SKM-1 (cell line): ENCODE data around the gene CASP6.
"Not testable (repeated sequence)": the region's sequence is repeated elsewhere in the genome, so short reads cannot be mapped to it uniquely, and the experiment has no call there.

Source experiments
- DNase-seq: peaks from one replicate; lab custom pipeline; 2025; ENCODE audit not compliant: unreplicated experiment; lab: John Stamatoyannopoulos, UW

Gene CASP6

GRCh38 chr4:109721033-109721432, 17.8 kb upstream of the CASP6 start:
- no peak for DNase-seq

DNA sequence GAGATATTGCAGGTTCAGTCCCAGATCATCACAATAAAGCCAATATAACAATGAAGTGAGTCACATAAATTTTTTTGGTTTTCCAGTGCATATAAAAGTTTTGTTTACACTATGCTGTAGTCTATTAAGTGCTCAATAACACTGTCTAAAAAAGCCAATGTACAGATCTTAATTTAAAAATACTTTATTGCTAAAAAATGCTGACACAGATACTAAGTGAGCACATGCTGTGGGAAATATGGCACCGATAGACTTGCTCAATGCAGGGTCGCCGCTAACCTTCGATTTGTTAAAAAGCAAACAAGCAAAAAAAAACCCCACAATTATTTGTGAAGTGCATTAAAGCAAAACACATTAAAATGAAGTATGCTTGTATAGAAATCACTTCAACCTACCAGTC, 16.4 kb upstream of the CASP6 start:
- DNase-seq = no peak

- DNase-seq = no peak
Measured at GRCh38 chr4:109718759-109719158, 15.5 kb upstream of the CASP6 start.

- DNase-seq = no peak
Measured at GRCh38 chr4:109713500-109713899, 10.3 kb upstream of the CASP6 start.

DNA sequence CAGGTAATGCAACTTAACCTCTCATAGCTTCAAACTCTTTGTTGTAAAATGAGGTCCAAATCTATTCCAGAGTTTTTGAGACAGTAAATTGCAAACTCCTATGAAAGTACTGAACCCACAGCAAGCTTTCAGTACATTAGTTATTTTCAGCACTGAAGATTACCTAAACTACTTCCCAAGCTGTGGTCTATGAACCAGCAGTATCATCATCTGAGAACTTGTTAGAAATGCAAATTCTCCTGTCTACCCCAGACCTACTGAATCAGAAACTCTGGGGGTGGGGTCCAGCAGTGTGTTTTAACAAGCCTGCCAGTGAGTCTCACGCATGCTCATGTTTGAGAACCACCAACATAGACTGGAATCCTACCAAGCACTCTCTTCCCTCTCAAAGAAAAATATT, 5.7 kb upstream of the CASP6 start:
- DNase-seq = no peak

DNA sequence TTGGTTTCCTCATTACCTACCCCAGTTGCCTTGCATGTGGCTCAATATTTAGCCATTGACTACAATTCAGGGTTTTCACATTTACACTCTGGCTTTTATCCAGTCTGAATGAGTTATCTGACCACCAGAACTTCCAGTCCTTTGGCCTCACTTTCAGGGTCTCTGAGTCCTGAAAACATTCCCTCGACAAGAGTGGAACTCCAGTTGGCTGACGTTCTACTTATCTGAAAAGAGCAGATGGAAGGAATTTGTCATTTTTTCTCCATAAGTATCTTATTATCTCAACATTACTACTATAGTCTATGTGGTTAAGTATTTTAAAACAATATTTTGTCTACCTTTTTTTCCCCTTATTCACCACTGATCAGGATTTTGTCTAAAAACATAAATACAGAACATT, 5.2 kb upstream of the CASP6 start:
- DNase-seq = no peak

GRCh38 chr4:109703664-109704361, 568 bp upstream of the CASP6 start:
- no peak for DNase-seq

- no peak for DNase-seq
Measured at GRCh38 chr4:109701566-109702410, 1.5 kb downstream of the CASP6 start.

- no peak for DNase-seq
Measured at GRCh38 chr4:109699553-109700225, 3.6 kb downstream of the CASP6 start.

- no peak for DNase-seq
Measured at GRCh38 chr4:109698656-109699055, 4.6 kb downstream of the CASP6 start.

DNA sequence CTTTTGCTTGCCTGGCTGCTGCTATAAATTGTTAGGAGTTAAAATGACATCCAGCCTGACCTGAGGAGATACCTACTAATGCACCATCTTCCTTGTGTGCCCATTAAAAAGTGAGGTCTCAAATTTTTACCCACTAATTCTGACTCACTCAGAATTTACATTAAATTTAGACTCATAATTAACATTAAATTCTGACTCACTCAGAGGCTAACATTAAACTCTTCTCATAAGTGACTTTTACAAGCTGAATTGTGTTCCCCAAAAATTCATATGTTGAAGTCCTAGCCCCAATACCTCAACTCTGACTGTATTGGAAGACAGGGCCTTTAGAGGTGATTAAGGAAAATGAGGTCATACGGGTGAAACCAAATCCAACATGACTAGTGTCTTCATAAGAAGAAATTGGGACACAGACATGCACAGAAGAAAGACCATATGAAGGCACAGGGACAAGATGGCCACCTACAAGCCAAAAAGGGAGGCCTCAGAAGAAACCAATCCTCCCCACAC, 11.8 kb downstream of the CASP6 start:
- no peak for DNase-seq

GRCh38 chr4:109690690-109691410, 12.4 kb downstream of the CASP6 start:
- no peak for DNase-seq

DNA sequence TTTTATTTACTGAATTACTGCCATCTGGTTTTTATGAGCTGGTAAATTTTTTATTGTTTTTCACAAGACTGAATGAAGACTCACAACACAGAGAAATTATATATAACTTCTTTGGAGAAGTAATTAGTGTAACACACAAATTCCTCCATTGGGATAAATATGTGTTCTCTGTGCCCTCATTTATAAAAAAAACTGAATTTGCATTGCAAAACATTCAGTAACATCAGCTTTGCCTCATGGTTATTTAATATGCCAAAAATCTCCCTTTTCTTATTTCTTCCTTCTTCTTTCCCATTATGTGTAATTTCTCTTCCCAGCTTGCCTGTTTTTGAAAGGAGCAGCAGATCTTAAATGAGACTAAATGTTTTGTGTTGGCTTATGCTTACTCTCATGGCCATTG, 18.5 kb downstream of the CASP6 start:
- DNase-seq = no peak

DNA sequence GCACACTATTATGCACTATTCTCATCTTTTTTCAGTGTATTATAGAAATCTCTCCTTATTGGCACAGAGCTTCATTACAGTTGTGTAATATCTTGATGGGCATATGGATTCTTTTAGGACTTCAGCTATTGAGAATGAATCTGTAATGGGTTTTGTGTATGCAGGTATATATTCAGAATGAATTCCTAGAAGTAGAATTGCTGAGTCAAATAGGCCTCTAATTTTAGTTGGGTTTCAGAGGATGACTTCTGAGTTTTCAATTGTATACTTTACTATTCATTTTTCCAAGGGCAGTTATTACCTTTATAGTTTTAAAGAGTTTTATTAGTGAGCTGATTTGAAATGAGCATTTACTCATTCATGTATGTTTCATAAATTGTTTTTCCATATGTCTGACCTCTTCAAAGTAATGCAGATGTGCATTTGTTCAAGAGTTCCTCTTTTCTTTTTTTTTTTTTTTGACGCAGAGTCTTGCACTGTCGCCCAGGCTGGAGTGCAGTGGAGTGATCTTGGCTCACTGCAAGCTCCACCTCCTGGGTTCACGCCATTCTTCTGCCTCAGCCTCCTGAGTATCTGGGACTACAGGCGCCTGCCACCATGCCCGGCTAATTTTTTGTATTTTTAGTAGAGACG, 19.5 kb downstream of the CASP6 start:
- DNase-seq = no peak

DNA sequence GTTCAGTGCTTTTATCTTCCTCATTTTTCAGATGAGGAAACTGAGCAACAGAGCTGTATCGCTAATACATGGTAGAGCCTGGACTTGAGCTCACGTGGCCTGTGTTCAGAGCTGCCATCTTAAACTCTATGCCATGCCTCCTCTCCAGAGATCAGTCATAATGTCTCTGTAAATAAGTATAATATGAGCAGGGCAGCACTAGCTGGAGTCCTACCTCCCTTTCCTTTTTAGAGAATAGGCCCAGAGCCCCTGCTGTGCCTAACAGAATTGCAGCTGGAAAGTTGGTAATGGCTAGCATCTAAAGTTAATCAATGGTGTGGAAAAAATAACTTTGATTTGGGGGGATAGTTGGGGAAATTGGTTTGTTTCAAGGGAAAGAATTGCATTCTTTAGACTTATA, 20.4 kb downstream of the CASP6 start:
- no peak for DNase-seq

DNA sequence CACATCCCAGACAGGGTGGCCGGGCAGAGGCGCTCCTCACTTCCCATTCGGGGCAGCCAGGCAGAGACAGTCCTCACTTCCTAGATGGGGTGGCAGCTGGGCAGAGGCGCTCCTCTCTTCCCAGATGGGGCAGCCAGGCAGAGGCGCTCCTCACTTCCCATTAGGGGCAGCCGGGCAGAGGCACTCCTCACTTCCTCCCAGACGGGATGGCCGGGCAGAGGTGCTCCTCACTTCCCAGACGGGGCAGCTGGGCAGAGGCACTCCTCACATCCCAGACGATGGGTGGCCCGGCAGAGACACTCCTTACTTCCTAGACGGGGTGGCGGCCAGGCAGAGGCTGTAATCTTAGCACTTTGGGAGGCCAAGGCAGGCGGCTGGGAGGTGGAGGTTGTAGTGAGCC, 24.3 kb downstream of the CASP6 start:
- not testable (repeated sequence) for DNase-seq

GRCh38 chr4:109678472-109678871, 24.8 kb downstream of the CASP6 start:
- not testable (repeated sequence) for DNase-seq

GRCh38 chr4:109676886-109677285, 26.4 kb downstream of the CASP6 start:
- DNase-seq = no peak

DNA sequence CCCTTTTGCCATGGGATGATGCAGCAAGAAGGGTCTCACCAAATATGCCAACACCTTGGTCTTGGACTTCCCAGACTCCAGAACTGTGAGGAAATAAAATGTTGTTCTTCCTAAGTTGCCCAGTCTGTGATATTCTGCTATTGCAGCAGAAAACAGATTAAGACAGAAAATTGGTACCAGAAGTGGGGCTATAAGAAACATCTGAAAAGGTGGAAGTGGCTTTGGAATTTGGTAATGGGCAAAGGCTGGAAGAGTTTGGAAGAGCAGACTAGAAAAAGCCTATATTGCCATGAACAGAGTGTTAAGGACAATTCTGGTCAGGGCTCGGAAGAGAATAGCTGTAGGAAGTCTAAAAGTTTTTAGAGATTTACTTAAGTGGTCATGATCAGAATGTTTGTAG, 27.4 kb downstream of the CASP6 start:
- DNase-seq = no peak

DNA sequence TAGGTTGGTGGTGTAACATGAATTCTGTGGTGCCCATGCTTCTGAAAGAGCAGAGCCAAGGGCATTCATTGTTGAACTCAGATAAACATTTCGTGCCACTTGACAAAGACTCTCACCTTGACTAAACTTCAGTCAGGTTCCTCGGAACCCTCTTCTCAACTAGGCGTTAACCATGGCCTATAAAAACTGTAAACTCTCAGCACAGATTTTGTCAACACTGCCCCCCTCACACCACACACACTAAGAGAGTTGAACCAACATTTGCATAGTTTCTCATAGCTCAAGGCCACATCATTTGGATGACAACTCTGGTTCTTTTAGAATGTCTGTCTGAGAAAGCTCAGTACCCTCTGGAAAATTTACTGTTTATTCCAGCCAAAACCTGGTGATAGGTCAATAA, 28.1 kb downstream of the CASP6 start:
- no peak for DNase-seq

DNA sequence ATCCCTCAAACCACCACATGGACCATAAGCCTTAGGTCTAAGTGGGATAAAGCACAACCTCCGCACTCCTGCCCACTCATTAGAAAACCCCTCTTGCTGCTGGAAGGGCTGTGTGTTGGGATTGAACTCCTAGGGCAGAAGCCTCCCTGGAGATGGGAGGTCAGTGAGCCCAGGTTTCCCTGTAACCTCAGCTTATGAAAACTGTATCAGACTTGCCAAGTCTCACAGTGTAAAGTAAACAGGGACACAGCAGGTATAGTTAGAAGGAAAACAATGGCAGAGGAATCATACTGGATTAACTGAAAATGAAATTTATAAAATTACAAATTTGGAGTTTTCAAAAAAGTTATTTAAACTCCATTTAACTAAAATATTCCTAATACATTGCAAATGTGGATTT, 29.9 kb downstream of the CASP6 start:
- no peak for DNase-seq
